ENCODE measurements around the gene ZNF334. TPM values are rescaled to one million over a fixed set of nuclear protein-coding genes. Genes with fewer than 3 reads are reported as not detected.

The ZNF334 gene
- total RNA-seq, 4 donors from 2014 or later, result 12.2 to 15.7 (median 14.2) TPM

DNA sequence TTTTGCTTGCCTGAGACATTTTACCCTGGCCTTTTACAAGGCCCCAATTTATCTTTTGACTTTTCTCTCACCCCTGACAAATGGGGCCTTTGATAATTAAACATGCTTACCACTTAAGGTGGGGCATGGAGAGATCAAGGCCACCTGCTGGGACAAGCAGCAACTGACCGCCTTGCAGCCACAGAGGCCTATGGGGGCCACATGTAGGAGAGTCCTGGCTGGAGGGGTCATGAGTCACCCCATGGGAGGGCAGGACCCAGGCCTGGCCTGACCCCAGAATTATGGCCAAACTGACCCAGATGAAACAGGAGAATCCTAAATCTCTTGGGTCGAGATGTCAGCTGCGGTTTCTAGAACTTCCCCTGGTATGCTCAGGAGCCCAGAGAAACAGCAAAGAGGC, 45.6 kb upstream of the ZNF334 start:
- Histone ChIP-seq H3K9me3 (no peaks in the 10 kb centered on the region), H3K4me1 (peaks cover 10 to 16% of the 10 kb centered on the region in 2 donors), H3K27me3 (no peaks in the 10 kb centered on the region), H3K36me3 (no peaks in the 10 kb centered on the region), H3K4me3 (replicated peaks in 1 of 3) (no peak overlapping the region), H3K27ac (no peak overlapping the region)
- WGBS, 2 donors, result 92 to 95% methylated on average over 3 of the region's 3 CpGs
- TF ChIP-seq POLR2A (IDR thresholded peaks at IDR 0.05), result no peak
- TF ChIP-seq, protein P1, sequence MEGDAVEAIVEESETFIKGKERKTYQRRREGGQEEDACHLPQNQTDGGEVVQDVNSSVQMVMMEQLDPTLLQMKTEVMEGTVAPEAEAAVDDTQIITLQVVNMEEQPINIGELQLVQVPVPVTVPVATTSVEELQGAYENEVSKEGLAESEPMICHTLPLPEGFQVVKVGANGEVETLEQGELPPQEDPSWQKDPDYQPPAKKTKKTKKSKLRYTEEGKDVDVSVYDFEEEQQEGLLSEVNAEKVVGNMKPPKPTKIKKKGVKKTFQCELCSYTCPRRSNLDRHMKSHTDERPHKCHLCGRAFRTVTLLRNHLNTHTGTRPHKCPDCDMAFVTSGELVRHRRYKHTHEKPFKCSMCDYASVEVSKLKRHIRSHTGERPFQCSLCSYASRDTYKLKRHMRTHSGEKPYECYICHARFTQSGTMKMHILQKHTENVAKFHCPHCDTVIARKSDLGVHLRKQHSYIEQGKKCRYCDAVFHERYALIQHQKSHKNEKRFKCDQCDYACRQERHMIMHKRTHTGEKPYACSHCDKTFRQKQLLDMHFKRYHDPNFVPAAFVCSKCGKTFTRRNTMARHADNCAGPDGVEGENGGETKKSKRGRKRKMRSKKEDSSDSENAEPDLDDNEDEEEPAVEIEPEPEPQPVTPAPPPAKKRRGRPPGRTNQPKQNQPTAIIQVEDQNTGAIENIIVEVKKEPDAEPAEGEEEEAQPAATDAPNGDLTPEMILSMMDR (IDR thresholded peaks at IDR 0.05), result no peak
- no peak for DNase-seq
- intact Hi-C loops (cut with DNase I), result no loop called here

DNA sequence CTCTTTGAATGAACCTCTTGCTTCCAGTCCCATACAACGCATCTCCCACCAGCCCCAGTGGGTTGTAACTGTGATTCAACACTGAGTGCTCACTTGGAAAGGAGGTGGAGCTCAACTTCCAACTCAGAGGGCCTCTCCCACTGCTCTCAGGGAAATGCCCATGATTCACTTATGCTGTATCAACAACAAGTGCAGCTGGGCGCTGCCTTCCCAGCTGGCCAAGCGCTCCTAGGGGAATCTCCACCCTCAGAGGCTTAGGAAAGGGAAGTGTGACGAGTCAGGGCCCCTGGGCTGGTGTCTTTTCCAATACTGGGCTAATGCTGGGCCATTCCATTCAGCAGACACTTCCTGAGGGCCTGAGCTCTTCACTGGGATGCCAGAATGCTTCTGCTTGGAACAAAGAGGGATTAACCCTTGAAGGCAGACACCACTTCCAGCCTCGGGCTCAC, 45.2 kb upstream of the ZNF334 start:
- Histone ChIP-seq H3K27me3 (no peaks in the 10 kb centered on the region), H3K9me3 (no peaks in the 10 kb centered on the region), H3K4me3 (replicated peaks in 1 of 3) (no peak overlapping the region), H3K4me1 (peaks cover 10 to 16% of the 10 kb centered on the region in 2 donors), H3K36me3 (no peaks in the 10 kb centered on the region), H3K27ac (no peak overlapping the region)
- peak; percentile 35 to 49 for DNase-seq
- intact Hi-C loops (cut with DNase I), result no loop called here
- WGBS, 2 donors, result 51 to 56% methylated on average over 2 to 4 of the region's 5 CpGs
- TF ChIP-seq POLR2A (IDR thresholded peaks at IDR 0.05), result no peak
- TF ChIP-seq, protein P1 (IDR thresholded peaks at IDR 0.05), result no peak

DNA sequence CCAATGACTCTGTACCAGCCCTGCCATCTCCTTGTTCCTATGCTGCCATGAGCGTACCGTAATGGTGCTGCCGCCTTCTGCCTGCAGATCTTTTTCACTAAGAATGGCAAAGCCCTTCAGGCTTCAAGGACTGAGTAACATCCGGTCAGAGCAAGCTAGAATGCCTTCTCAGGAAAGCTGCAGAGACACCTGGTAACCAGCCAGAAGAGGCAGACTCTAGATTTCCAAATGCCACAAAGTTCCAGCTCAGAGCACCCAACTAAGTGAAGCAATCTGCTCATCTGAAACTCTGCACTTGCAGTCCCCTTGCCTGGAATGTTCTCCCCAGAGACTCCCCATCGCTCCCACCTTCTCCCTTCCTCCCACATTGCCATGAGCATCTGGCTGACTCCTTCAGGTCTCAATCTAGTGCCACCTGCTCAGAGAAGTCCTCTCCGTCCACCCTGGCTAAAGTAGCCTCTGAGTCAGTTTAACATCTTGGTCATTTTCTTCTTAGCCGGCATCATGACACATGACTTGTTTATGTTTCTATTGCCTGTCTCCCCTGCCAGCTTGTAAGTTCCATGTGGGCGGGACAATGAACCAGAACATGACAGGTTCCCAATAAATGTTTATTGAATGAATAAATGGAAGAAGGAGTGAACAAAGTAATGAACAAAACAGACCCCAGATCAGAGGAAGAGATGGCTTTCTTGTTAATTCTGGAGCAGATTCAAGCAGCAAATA, 44.0 kb upstream of the ZNF334 start:
- H3K27ac ChIP-seq, result no peak overlapping the region
- peaks cover 9 to 10% of the 10 kb centered on the region in 2 donors for H3K4me1 ChIP-seq
- intact Hi-C loops (cut with DNase I), result no loop called here
- H3K4me3 ChIP-seq (replicated peaks in 1 of 3), result no peak overlapping the region
- peak; percentile 76 to 82 for DNase-seq
- H3K9me3 ChIP-seq, result no peaks in the 10 kb centered on the region
- WGBS, 2 donors, result 48 to 56% methylated on average over 8 of the region's 8 CpGs
- H3K27me3 ChIP-seq, result no peaks in the 10 kb centered on the region
- H3K36me3 ChIP-seq, result no peaks in the 10 kb centered on the region
- TF ChIP-seq, protein P1 (IDR thresholded peaks at IDR 0.05), result peak in 1 of 6 experiments; percentile 12
- TF ChIP-seq POLR2A (IDR thresholded peaks at IDR 0.05), result no peak

DNA sequence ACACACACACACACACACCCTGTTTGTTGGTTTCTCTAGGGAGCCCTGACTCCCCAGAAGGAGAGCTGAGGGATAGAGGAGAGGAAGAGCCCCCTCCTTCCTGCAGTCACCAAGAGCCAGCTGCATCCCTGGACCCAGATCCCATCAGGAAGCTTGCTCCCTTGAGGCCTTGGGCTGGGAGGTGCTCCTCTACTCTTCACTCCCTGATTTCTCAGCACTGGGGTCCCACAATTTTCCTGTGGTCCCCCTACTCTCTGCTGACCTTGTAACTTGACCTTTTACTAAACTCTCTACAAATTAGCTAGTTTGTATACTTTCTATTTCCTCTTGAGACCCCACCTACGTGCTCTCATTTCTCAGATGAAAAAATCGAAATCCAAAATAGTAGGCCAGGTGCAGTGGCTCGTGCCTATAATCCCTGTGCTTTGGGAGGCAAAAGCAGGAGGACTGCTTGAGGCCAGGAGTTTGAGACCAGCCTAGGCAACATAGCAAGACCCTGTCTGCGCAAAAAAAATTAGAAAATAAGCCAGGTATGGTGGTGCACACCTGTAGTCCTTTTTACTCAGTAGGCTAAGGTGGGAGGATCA, 42.1 kb upstream of the ZNF334 start:
- no peaks in the 10 kb centered on the region for H3K27me3 ChIP-seq
- H3K27ac ChIP-seq, result no peak overlapping the region
- TF ChIP-seq, protein P1 (IDR thresholded peaks at IDR 0.05), result no peak
- no peak for TF ChIP-seq POLR2A (IDR thresholded peaks at IDR 0.05)
- no peaks in the 10 kb centered on the region for H3K9me3 ChIP-seq
- 80 to 96% methylated on average over 4 of the region's 4 CpGs for WGBS, 2 donors
- DNase-seq, result no peak
- no peaks in the 10 kb centered on the region for H3K36me3 ChIP-seq
- peaks cover 5 to 7% of the 10 kb centered on the region in 2 donors for H3K4me1 ChIP-seq
- no peak overlapping the region for H3K4me3 ChIP-seq (replicated peaks in 1 of 3)
- intact Hi-C loops (cut with DNase I), result no loop called here

DNA sequence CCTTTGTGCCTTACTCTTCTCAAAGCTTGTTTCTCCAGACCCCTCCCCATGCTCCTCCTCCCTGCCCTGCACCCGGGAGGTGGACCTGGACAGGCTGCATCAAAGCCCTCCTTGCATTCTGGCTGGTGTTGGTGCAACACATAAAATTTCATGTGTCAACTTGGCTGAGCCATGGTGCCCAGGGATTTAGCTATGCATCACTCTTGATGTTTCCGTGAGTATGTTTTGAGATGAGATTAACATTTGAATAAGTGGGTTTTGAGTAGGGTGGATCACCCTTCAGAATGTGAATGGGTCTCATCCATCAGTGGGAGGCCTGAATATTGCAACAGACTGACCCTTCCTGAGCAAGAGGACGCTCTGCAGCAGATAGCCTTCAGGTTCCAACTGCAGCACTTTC, 41.5 kb upstream of the ZNF334 start:
- intact Hi-C loops (cut with DNase I), result no loop called here
- DNase-seq, result no peak
- Histone ChIP-seq H3K4me3 (replicated peaks in 1 of 3) (no peak overlapping the region), H3K27ac (no peak overlapping the region), H3K4me1 (peaks cover 5 to 7% of the 10 kb centered on the region in 2 donors), H3K27me3 (no peaks in the 10 kb centered on the region), H3K9me3 (no peaks in the 10 kb centered on the region), H3K36me3 (no peaks in the 10 kb centered on the region)
- TF ChIP-seq POLR2A (IDR thresholded peaks at IDR 0.05), result no peak
- TF ChIP-seq, protein P1 (IDR thresholded peaks at IDR 0.05), result no peak
- 72 to 78% methylated on average over 3 of the region's 3 CpGs for WGBS, 2 donors
